ENCODE results near the gene F12. TPM values are rescaled to one million over a fixed set of nuclear protein-coding genes. Genes with fewer than 3 reads are reported as not detected.

Gene F12
- total and polyA plus RNA-seq, 2 donors (not counting 1 experiment from before 2014, with no cell fraction given): 0.10 to 0.50 TPM

GRCh38 chr5:177359860-177360259, 49.5 kb downstream of the F12 start:
- TF ChIP-seq CTCF (conservative IDR thresholded peaks at IDR 0.05 in 1 of 2, IDR thresholded peaks at IDR 0.05 in 1 of 2; ENCODE audit: low read depth in 1 of 2, low read length in 2 of 2): no peak
- no peak for TF ChIP-seq EZH2 (IDR thresholded peaks at IDR 0.05; ENCODE audit: low read length, missing control alignments)
- H3K9me3 ChIP-seq (ENCODE audit: control insufficient read depth, insufficient read depth, low read depth, low read length): no peaks in the 10 kb centered on the region
- no peak overlapping the region for H3K9ac ChIP-seq (ENCODE audit: insufficient read depth, low read length)
- H3K27me3 ChIP-seq (ENCODE audit: control insufficient read depth, insufficient read depth, low read length): peaks cover 17% of the 10 kb centered on the region
- no peaks in the 10 kb centered on the region for H4K20me1 ChIP-seq (ENCODE audit: control insufficient read depth, extremely low read depth, insufficient read depth, low read length)
- no peak overlapping the region for H3K4me2 ChIP-seq (ENCODE audit: extremely low read depth, insufficient read depth, low read length)
- no peak overlapping the region for H3K27ac ChIP-seq (ENCODE audit: insufficient read depth, low read length)
- H3K4me3 ChIP-seq (replicated peaks in 1 of 4; ENCODE audit: control extremely low read depth in 1 of 4, insufficient read depth in 1 of 4, low read depth in 3 of 4, low read length in 4 of 4): no peak overlapping the region
- no peak overlapping the region for H2AFZ ChIP-seq (ENCODE audit: low read length)
- no peaks in the 10 kb centered on the region for H3K4me1 ChIP-seq (ENCODE audit: control insufficient read depth, extremely low read depth, insufficient read depth, low read length)
- no peaks in the 10 kb centered on the region for H3K36me3 ChIP-seq (ENCODE audit: control insufficient read depth, insufficient read depth, low read length)
- H3K79me2 ChIP-seq (ENCODE audit: control insufficient read depth, insufficient read depth, low read length): no peaks in the 10 kb centered on the region
- no peak for DNase-seq (ENCODE audit: low read depth in 2 of 2)

GRCh38 chr5:177359451-177359851, 49.9 kb downstream of the F12 start:
- DNase-seq (ENCODE audit: low read depth in 2 of 2): no peak
- no peak overlapping the region for H2AFZ ChIP-seq (ENCODE audit: low read length)
- no peak for TF ChIP-seq CTCF (conservative IDR thresholded peaks at IDR 0.05 in 1 of 2, IDR thresholded peaks at IDR 0.05 in 1 of 2; ENCODE audit: low read depth in 1 of 2, low read length in 2 of 2)
- TF ChIP-seq EZH2 (IDR thresholded peaks at IDR 0.05; ENCODE audit: low read length, missing control alignments): no peak
- no peaks in the 10 kb centered on the region for H3K9me3 ChIP-seq (ENCODE audit: control insufficient read depth, insufficient read depth, low read depth, low read length)
- no peaks in the 10 kb centered on the region for H3K4me1 ChIP-seq (ENCODE audit: control insufficient read depth, extremely low read depth, insufficient read depth, low read length)
- no peak overlapping the region for H3K9ac ChIP-seq (ENCODE audit: insufficient read depth, low read length)
- no peak overlapping the region for H3K4me2 ChIP-seq (ENCODE audit: extremely low read depth, insufficient read depth, low read length)
- H3K4me3 ChIP-seq (replicated peaks in 1 of 4; ENCODE audit: control extremely low read depth in 1 of 4, insufficient read depth in 1 of 4, low read depth in 3 of 4, low read length in 4 of 4): no peak overlapping the region
- H4K20me1 ChIP-seq (ENCODE audit: control insufficient read depth, extremely low read depth, insufficient read depth, low read length): no peaks in the 10 kb centered on the region
- H3K36me3 ChIP-seq (ENCODE audit: control insufficient read depth, insufficient read depth, low read length): no peaks in the 10 kb centered on the region
- no peaks in the 10 kb centered on the region for H3K79me2 ChIP-seq (ENCODE audit: control insufficient read depth, insufficient read depth, low read length)
- H3K27ac ChIP-seq (ENCODE audit: insufficient read depth, low read length): no peak overlapping the region
- H3K27me3 ChIP-seq (ENCODE audit: control insufficient read depth, insufficient read depth, low read length): peaks cover 17% of the 10 kb centered on the region

- Histone ChIP-seq H3K9ac (ENCODE audit: insufficient read depth, low read length) (no peak overlapping the region), H3K79me2 (ENCODE audit: control insufficient read depth, insufficient read depth, low read length) (no peaks in the 10 kb centered on the region), H3K4me2 (ENCODE audit: extremely low read depth, insufficient read depth, low read length) (no peak overlapping the region), H3K4me1 (ENCODE audit: control insufficient read depth, extremely low read depth, insufficient read depth, low read length) (no peaks in the 10 kb centered on the region), H3K27me3 (ENCODE audit: control insufficient read depth, insufficient read depth, low read length) (peaks cover 17% of the 10 kb centered on the region), H3K36me3 (ENCODE audit: control insufficient read depth, insufficient read depth, low read length) (no peaks in the 10 kb centered on the region), H3K9me3 (ENCODE audit: control insufficient read depth, insufficient read depth, low read depth, low read length) (no peaks in the 10 kb centered on the region), H3K27ac (ENCODE audit: insufficient read depth, low read length) (no peak overlapping the region), H4K20me1 (ENCODE audit: control insufficient read depth, extremely low read depth, insufficient read depth, low read length) (no peaks in the 10 kb centered on the region), H2AFZ (ENCODE audit: low read length) (no peak overlapping the region), H3K4me3 (replicated peaks in 1 of 4; ENCODE audit: control extremely low read depth in 1 of 4, insufficient read depth in 1 of 4, low read depth in 3 of 4, low read length in 4 of 4) (no peak overlapping the region)
- TF ChIP-seq CTCF (conservative IDR thresholded peaks at IDR 0.05 in 1 of 2, IDR thresholded peaks at IDR 0.05 in 1 of 2; ENCODE audit: low read depth in 1 of 2, low read length in 2 of 2) (no peak), EZH2 (IDR thresholded peaks at IDR 0.05; ENCODE audit: low read length, missing control alignments) (no peak)
- DNase-seq (ENCODE audit: low read depth in 2 of 2): no peak
Measured at GRCh38 chr5:177358370-177358819, 51.0 kb downstream of the F12 start.

Data from fibroblast of lung (primary cell).